Stimulated activated CD4-positive, alpha-beta T cell treated with anti-CD3 and anti-CD28 coated beads, Interleukin-2, amount 100 ng/mL, for 48 hours (primary cell): ENCODE results near the gene EEF2KMT.

Source experiments
- DNase-seq, 2 donors: peaks; one replicate each; pipeline ENCODE4 v3.0.0-alpha.2; 2020

Gene EEF2KMT

DNA sequence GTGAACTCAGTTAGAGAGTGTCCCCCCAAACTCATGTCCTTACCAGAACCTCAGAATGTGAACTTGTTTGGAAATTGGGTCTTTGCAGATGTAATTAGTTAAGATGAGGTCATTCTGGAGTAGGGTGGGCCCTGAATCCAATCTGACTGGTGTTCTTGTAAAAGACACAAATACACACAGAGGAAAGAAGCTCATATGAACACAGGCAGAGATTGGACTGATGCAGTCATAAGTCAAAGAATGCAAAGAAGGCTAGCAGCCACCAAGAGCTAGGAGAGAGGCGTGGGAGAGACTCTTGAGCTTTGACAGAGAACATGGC lies 61.7 kb downstream of the EEF2KMT start:
- DNase-seq, result no peak
